Thyroid gland (tissue), 4 donors: ENCODE results near the gene OXSM.
A peak's percentile ranks its signal among the peaks of the same experiment; 100 is the strongest.

Experiments used
- CTCF ChIP-seq, 6 experiments: fragments of 200-600 bp in 3 of 6; fragments of 450-650 bp in 3 of 6; sonication (generic) in 3 of 6; IDR thresholded peaks; one replicate each; pipeline ENCODE4 v1.5.1; 2016 to 2019; ENCODE audit warnings: antibody characterized with exemption in 6 of 6, mild to moderate bottlenecking in 2 of 6, inconsistent platforms in 1 of 6, moderate library complexity in 1 of 6
- POLR2A ChIP-seq, 2 donors: fragments of 450-650 bp; IDR thresholded peaks; one replicate each; pipeline ENCODE4 v1.6.1; 2017; ENCODE audit warnings: antibody characterized with exemption in 2 of 2, mild to moderate bottlenecking in 2 of 2, moderate library complexity in 1 of 2

GRCh38 chr3:25843332-25843731 is 53.4 kb downstream of the OXSM start:
- peak in 1 of 6 experiments; percentile 29 for TF ChIP-seq CTCF (IDR thresholded peaks at IDR 0.05)
- no peak for TF ChIP-seq POLR2A (IDR thresholded peaks at IDR 0.05)
